ENCODE results near the gene ALOX5AP. TPM values are rescaled to one million over a fixed set of nuclear protein-coding genes. Genes with fewer than 3 reads are reported as not detected.

The ALOX5AP gene
- total RNA-seq, 4 donors from 2014 or later = 14.8 to 48.2 (median 17.2) TPM

- no peaks in the 10 kb centered on the region for H3K36me3 ChIP-seq
- intact Hi-C loops (cut with DNase I) = loop anchor here (5.0 kb wide), 1 partner anchor 224 kb away; no protein-coding TSS in a partner anchor
- no peak for DNase-seq (ENCODE audit: extremely low spot score)
- no peak for TF ChIP-seq POLR2A (IDR thresholded peaks at IDR 0.05; ENCODE audit: low read depth)
- TF ChIP-seq, protein P1, sequence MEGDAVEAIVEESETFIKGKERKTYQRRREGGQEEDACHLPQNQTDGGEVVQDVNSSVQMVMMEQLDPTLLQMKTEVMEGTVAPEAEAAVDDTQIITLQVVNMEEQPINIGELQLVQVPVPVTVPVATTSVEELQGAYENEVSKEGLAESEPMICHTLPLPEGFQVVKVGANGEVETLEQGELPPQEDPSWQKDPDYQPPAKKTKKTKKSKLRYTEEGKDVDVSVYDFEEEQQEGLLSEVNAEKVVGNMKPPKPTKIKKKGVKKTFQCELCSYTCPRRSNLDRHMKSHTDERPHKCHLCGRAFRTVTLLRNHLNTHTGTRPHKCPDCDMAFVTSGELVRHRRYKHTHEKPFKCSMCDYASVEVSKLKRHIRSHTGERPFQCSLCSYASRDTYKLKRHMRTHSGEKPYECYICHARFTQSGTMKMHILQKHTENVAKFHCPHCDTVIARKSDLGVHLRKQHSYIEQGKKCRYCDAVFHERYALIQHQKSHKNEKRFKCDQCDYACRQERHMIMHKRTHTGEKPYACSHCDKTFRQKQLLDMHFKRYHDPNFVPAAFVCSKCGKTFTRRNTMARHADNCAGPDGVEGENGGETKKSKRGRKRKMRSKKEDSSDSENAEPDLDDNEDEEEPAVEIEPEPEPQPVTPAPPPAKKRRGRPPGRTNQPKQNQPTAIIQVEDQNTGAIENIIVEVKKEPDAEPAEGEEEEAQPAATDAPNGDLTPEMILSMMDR (IDR thresholded peaks at IDR 0.05) = no peak
- TF ChIP-seq EP300 (IDR thresholded peaks at IDR 0.05) = no peak
- no peak for TF ChIP-seq POLR2AphosphoS5 (IDR thresholded peaks at IDR 0.05)
- H3K4me1 ChIP-seq = peaks cover 0 to 36% (median 33%) of the 10 kb centered on the region in 4 donors
- H3K9me3 ChIP-seq = no peaks in the 10 kb centered on the region
- H3K27ac ChIP-seq (replicated peaks in 1 of 4) = peak overlapping the region in 1 of 4 donors; percentile 16
- WGBS = 48% methylated on average over 4 of the region's 4 CpGs
- H3K4me3 ChIP-seq = peak overlapping the region; percentile 21 to 37 (median 24)
- no peaks in the 10 kb centered on the region for H3K27me3 ChIP-seq
Measured at GRCh38 chr13:30796132-30796572, 60.8 kb downstream of the ALOX5AP start.

GRCh38 chr13:30796631-30797601 is 61.6 kb downstream of the ALOX5AP start:
- Histone ChIP-seq H3K27me3 (no peaks in the 10 kb centered on the region), H3K4me1 (peaks cover 0 to 30% (median 27%) of the 10 kb centered on the region in 4 donors), H3K4me3 (peak overlapping the region; percentile 21 to 37 (median 24)), H3K9me3 (no peaks in the 10 kb centered on the region), H3K27ac (replicated peaks in 1 of 4) (peak overlapping the region in 1 of 4 donors; percentile 16), H3K36me3 (no peaks in the 10 kb centered on the region)
- WGBS = 74% methylated on average over 19 of the region's 20 CpGs
- no peak for TF ChIP-seq POLR2A (IDR thresholded peaks at IDR 0.05; ENCODE audit: low read depth)
- TF ChIP-seq, protein P1 (IDR thresholded peaks at IDR 0.05) = no peak
- no peak for TF ChIP-seq POLR2AphosphoS5 (IDR thresholded peaks at IDR 0.05)
- TF ChIP-seq EP300 (IDR thresholded peaks at IDR 0.05) = no peak
- DNase-seq (ENCODE audit: extremely low spot score) = no peak
- intact Hi-C loops (cut with DNase I) = loop anchor here (5.0 kb wide), 1 partner anchor 225 kb away; no protein-coding TSS in a partner anchor

DNA sequence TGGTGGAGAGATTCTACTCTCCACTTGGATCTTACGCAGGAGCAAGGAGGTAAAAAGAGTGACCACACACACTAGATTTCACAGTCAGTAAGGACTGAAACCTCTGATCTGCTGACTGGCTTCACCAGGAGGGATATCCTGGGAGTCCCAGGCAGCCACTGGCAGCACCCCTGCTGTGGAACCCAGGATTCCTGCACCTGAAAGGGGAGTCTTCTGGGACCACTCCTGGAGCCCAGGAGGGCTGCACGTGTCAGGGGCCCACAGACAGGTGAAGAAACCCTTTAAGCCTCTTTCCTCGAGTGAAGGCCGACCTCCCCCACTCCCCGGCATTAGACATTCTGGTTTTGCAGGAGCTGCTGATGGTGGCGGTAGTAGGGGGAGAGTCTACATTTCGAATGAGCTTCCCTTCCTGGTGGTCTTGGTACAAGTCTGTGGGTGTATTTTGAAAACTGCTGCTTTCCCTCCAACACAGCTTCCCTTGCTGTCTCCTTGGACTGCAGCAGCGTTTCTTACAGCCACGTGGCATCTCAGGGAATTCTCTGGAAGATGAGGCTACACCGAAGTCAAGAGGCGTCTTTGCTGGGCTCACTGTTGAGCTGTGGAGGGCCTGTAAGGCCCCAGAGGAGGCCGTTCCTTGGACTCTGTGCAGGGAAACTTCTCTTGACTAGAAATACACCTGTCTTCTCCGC is 62.6 kb downstream of the ALOX5AP start:
- Histone ChIP-seq H3K27me3 (peaks cover 0 to under 1% (median 0%) of the 10 kb centered on the region in 4 donors), H3K36me3 (no peaks in the 10 kb centered on the region), H3K4me3 (no peak overlapping the region), H3K27ac (replicated peaks in 1 of 4) (no peak overlapping the region), H3K9me3 (no peaks in the 10 kb centered on the region), H3K4me1 (peaks cover 4 to 25% (median 22%) of the 10 kb centered on the region in 4 donors)
- TF ChIP-seq POLR2AphosphoS5 (IDR thresholded peaks at IDR 0.05) (no peak), POLR2A (IDR thresholded peaks at IDR 0.05; ENCODE audit: low read depth) (no peak), EP300 (IDR thresholded peaks at IDR 0.05) (no peak)
- TF ChIP-seq, protein P1 (IDR thresholded peaks at IDR 0.05) = no peak
- DNase-seq (ENCODE audit: extremely low spot score) = no peak
- 83% methylated on average over 9 of the region's 13 CpGs for WGBS
- intact Hi-C loops (cut with DNase I) = loop anchor here (5.0 kb wide), 1 partner anchor 226 kb away; no protein-coding TSS in a partner anchor

GRCh38 chr13:30798776-30799355 is 63.5 kb downstream of the ALOX5AP start:
- peaks cover 0 to 5% (median 0%) of the 10 kb centered on the region in 4 donors for H3K27me3 ChIP-seq
- 80% methylated on average over 11 of the region's 11 CpGs for WGBS
- H3K36me3 ChIP-seq = no peaks in the 10 kb centered on the region
- no peak overlapping the region for H3K27ac ChIP-seq (replicated peaks in 1 of 4)
- no peaks in the 10 kb centered on the region for H3K9me3 ChIP-seq
- DNase-seq (ENCODE audit: extremely low spot score) = no peak
- TF ChIP-seq POLR2A (IDR thresholded peaks at IDR 0.05; ENCODE audit: low read depth) = no peak
- intact Hi-C loops (cut with DNase I) = loop anchor here (5.0 kb wide), 1 partner anchor 227 kb away; no protein-coding TSS in a partner anchor
- peaks cover 9 to 32% (median 28%) of the 10 kb centered on the region in 4 donors for H3K4me1 ChIP-seq
- H3K4me3 ChIP-seq = no peak overlapping the region
